NOMO-1 (cell line): ENCODE results near the gene C11orf71.

Experiments
- DNase-seq, 2 experiments: peaks; one replicate each; lab custom pipeline; 2025; ENCODE audit not compliant: unreplicated experiment in 2 of 2; lab: John Stamatoyannopoulos, UW

C11orf71 gene

GRCh38 chr11:114400915-114401223, 558 bp upstream of the C11orf71 start:
- DNase-seq, result no peak

- peak; percentile 64 to 78 for DNase-seq
These were observed 658 bp downstream of the C11orf71 start for GRCh38 chr11:114399490-114400215.

- DNase-seq, result no peak
These were observed 1.9 kb downstream of the C11orf71 start for GRCh38 chr11:114398303-114398920.

GRCh38 chr11:114397349-114397982, 2.8 kb downstream of the C11orf71 start:
- no peak for DNase-seq

- DNase-seq, result peak; percentile 35 to 66
These were observed 3.4 kb downstream of the C11orf71 start for GRCh38 chr11:114396916-114397315.

- no peak for DNase-seq
These were observed 4.6 kb downstream of the C11orf71 start for GRCh38 chr11:114395736-114396135.

GRCh38 chr11:114392735-114393667, 7.3 kb downstream of the C11orf71 start:
- no peak for DNase-seq

GRCh38 chr11:114386545-114386944, 13.8 kb downstream of the C11orf71 start:
- no peak for DNase-seq

GRCh38 chr11:114386131-114386530, 14.2 kb downstream of the C11orf71 start:
- DNase-seq, result no peak

- DNase-seq, result no peak
These were observed 15.8 kb downstream of the C11orf71 start for GRCh38 chr11:114384487-114384886.

- DNase-seq, result no peak
These were observed 17.8 kb downstream of the C11orf71 start for GRCh38 chr11:114382509-114382908.

- no peak for DNase-seq
These were observed 20.8 kb downstream of the C11orf71 start for GRCh38 chr11:114379394-114380069.

- no peak for DNase-seq
These were observed 22.6 kb downstream of the C11orf71 start for GRCh38 chr11:114377612-114378267.

GRCh38 chr11:114375052-114375451, 25.3 kb downstream of the C11orf71 start:
- DNase-seq, result no peak

- no peak for DNase-seq
These were observed 31.2 kb downstream of the C11orf71 start for GRCh38 chr11:114368918-114369680.

- no peak for DNase-seq
These were observed 32.9 kb downstream of the C11orf71 start for GRCh38 chr11:114367244-114367957.

GRCh38 chr11:114366331-114367243, 33.7 kb downstream of the C11orf71 start:
- DNase-seq, result no peak

- no peak for DNase-seq
These were observed 37.4 kb downstream of the C11orf71 start for GRCh38 chr11:114362958-114363357.
